EH (cell line): ENCODE results near the gene NLRP1.

ENCODE experiments used
- DNase-seq: peaks from one replicate; pipeline ENCODE4 v3.0.0-alpha.2; 2015; ENCODE audit warnings: low read depth

NLRP1 gene

DNA sequence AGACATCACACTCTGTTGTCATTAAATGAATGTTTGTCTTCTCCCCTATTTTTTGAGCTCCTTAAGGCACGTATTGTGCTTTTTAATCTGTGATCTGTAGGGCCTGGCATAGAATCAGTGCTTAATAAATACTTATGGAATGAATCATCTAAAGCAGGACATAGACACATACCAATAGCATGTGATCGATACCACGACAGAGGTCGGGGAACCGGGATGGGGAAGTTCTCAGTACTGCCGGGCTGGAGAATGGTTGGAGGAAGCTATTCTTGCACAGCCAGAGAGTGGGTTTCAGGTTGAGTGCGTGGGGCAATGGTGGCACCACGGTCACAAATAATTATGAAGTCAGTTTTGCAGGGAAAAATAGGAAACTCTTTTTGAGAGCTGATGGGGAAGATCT is 26.8 kb downstream of the NLRP1 start:
- peak; percentile 83 for DNase-seq

DNA sequence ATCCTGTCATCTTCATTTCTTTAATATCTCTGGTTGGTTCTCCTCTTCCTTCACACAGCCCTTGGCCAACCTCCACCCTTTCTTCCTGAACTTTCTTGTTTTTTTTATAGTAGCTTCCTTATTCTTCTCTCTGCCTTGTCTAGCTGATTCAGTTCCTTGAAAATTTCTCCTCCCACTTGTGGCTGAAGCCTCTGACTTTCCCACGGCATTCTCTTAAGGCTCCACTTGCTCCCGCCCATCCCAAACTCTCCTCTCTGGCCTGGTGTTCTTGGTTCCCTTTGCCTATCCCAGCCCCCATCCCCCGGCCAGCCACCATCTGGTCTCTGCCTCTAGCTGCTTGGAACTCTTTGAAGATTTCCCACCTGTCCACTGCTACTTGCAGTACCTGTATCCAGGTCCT is 29.1 kb downstream of the NLRP1 start:
- DNase-seq = peak; percentile 93

DNA sequence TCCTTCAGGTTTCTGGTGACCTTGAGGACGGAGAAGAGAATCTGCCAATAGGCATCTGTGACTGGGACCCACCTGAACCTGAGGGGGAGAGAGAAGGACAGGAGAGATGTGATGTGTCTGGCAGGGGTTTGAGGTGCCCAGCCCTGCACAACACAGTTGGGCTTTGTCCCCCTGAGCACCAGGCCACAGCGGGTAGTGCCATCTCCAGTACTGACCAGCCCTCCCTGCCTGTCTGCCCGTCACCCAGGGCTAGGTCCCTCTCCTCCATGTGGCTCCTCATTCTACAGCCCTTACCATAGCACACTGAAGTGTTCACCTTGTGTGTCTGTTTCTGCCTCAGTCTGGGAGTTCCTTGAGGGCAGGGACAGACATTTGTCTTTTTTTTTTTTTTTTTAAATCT is 30.8 kb downstream of the NLRP1 start:
- DNase-seq = no peak

DNA sequence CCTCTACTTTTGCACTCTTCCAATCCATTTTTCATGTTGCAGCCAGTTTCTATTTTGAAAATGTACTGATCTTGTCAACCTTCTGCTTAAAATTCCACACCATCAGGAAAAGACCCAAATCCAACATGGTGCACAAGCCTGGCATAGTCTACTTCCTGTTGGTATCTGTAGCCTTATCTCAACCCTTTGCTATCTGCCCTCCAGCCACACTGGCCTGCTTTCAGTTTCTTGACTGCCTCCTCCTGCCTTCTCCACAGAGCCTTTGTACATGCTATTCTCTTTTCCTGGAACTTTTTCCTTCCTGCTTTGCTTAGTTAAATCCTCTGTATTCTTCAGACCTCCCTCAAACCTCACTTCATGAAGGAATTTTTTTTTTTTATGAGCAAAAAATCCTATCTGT is 31.5 kb downstream of the NLRP1 start:
- DNase-seq = no peak

GRCh38 chr17:5545051-5545987 is 39.0 kb downstream of the NLRP1 start:
- no peak for DNase-seq

DNA sequence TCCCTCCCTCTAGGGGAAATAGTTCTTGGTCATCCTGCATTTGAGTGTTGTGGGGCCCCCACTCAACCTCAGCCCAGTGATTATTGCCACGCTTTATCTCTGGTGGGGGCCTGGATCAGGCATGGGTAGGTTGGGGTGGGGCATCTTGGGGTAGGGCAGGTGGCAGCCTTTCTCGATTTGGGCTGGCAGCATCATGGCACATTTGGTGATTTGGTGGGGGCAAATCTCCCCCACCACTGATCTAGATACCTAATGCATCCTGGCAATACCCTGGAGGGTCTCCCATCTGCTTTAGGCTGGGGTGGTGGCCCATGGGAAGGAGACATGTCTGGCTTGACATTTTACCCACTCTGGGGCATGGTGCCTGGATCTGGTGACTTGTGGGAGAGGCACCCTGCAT is 40.2 kb downstream of the NLRP1 start:
- DNase-seq = no peak

- no peak for DNase-seq
Measured at GRCh38 chr17:5541610-5542202, 42.6 kb downstream of the NLRP1 start.

- DNase-seq = no peak
Measured at GRCh38 chr17:5540321-5540720, 44.0 kb downstream of the NLRP1 start.

GRCh38 chr17:5539286-5539685 is 45.0 kb downstream of the NLRP1 start:
- DNase-seq = no peak

DNA sequence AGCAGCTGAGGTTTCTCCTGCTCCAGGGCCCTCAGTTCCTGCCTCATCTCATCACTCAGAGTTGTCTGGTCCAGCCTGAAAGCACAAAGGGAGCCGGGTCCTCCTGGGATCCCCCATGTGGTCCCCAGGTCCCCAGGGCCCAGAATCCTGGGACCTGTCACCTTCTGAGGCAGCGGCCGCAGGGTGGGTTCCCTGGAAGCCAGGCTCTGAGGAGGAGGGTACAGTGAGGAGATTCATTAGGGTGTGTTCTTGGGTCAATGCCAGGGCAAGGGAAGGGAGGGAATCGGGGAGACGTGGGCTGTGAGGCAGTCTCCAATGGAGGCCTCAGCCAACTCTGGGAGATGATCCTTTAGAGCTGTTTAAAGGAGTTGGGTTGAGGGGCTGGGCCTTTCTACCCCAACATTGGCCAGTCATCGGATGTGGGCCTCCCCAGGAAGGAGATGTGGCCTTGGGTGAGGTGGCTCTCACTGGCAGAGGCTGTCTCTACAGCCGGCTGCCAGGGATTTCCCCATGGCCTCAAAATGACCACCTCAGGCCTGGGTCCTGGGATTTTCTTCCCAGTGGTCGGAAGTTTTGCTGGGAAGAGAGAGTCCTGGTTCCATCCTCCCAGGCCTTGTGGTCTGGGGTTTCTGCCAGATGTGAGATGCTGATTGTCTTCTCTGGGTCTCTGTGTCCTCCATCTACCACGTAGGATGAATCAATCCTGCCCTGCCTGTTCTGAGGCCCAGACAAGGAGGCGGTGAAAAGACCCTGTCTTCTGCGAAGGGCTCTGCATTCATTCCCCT is 47.3 kb downstream of the NLRP1 start:
- peak; percentile 49 for DNase-seq

- no peak for DNase-seq
Measured at GRCh38 chr17:5535436-5535835, 48.9 kb downstream of the NLRP1 start.

DNA sequence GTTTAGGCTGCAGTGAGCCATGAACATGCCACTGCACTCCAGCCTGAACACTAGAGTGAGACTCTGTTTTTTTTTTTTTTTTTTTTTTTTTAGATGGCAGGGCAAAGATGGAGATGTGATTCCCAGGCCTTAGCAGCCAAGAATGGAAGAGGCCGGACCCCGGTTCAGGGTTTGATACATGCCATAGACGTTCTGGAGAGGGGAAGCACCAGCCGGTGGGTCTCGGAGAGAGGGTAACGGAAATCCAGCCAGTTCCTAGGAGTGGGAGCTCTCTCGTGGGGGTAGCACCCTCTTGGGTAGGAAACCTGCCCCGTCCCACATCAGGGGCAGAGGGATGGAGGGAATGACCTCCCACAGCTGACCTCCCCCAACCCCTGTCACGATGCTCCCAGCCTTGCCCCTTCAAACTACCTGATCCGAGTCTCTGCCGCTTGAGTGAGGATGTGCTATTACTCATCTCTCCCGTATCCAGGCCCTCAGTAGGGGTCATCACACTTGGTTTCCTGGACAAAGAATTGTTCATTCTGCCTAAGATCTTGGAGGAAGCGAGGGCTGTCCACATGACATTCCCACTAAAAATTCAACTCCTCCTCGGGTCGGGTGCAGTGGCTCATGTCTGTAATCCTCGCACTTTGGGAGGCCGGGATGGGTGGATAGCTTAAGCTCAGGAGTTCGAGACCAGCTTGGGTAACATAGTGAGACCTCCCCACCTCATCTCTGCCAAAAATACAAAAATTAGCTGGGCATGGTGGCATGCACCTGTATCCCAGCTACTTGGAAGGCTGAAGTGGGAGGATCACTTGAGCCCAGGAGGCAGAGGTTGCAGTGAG is 50.6 kb downstream of the NLRP1 start:
- no peak for DNase-seq

- DNase-seq = no peak
Measured at GRCh38 chr17:5532581-5532980, 51.7 kb downstream of the NLRP1 start.

GRCh38 chr17:5531085-5531418 is 53.3 kb downstream of the NLRP1 start:
- no peak for DNase-seq

GRCh38 chr17:5530265-5531084 is 53.8 kb downstream of the NLRP1 start:
- no peak for DNase-seq

DNA sequence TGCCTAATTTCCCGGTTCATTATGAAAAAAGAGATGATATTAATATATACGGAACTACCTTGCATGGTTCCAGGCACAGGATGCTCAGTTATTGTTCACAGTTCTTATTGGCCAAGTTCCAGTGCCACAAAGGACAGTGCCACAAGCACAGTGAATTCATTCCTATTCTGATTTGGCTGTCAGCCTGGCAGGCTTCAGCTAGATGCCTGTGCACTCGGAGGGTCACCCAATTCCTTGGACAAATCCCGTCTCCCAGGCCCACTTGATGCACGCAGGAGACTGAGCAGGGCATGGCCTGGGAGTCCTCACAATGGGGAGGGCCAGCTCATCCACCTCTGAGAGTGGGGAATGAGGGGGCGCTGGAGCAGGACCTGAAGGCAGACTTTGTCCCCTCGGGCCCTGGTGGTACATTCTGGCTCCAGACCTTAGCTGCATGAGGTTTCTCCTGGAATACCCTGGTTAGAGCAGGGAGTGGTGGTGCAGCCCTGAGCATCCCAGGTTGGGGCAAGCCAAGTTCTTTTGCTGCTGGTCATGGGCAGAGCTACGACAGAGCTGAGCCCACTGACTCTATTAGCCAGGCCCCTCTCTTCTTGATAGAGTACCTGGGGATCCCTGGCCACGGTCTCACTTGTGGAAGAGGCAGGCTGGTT is 56.6 kb downstream of the NLRP1 start:
- no peak for DNase-seq

GRCh38 chr17:5526821-5527598 is 57.3 kb downstream of the NLRP1 start:
- DNase-seq = peak; percentile 99

GRCh38 chr17:5523249-5523648 is 61.1 kb downstream of the NLRP1 start:
- DNase-seq = no peak

GRCh38 chr17:5522476-5522875 is 61.8 kb downstream of the NLRP1 start:
- no peak for DNase-seq
